GM10248 (cell line): Measurements from ENCODE around the gene ACTN2.
"Not testable (repeated sequence)": the region's sequence is repeated elsewhere in the genome, so short reads cannot be mapped to it uniquely, and the experiment has no call there.

ENCODE experiments used
- CTCF ChIA-PET: fragments of 300-600 bp; sonication (Branson Sonifier 250); formaldehyde crosslinking; extraction: SDS; loops from one replicate; lab custom pipeline; 2021; ENCODE audit warnings: antibody characterized with exemption; lab: Yijun Ruan, JAX
- POLR2A ChIA-PET: fragments of 350-650 bp; sonication (Branson Sonifier 250); formaldehyde crosslinking; extraction: SDS; loops from one replicate; lab custom pipeline; 2020; ENCODE audit warnings: antibody characterized with exemption; lab: Yijun Ruan, JAX
- DNase-seq: peaks from one replicate; pipeline ENCODE4 v3.0.0; 2012; ENCODE audit errors: extremely low spot score
- CTCF ChIP-seq: IDR thresholded peaks from 2 replicates; pipeline ENCODE4 v1.5.1; 2012; ENCODE audit warnings: mild to moderate bottlenecking, low read depth; ENCODE audit errors: extremely low read depth, missing control alignments, control extremely low read depth

The ACTN2 gene

GRCh38 chr1:236654957-236655356 lies 31.3 kb upstream of the ACTN2 start:
- DNase-seq: no peak
- POLR2A ChIA-PET: no interaction called here
- TF ChIP-seq CTCF: no peak
- CTCF ChIA-PET: no interaction called here

GRCh38 chr1:236657398-236657797 lies 28.9 kb upstream of the ACTN2 start:
- POLR2A ChIA-PET: no interaction called here
- no peak for TF ChIP-seq CTCF
- DNase-seq: no peak
- CTCF ChIA-PET: interaction anchor here (1.5 kb wide), 1 partner anchor 17 kb away, joined by 3 read pairs; no protein-coding TSS in a partner anchor

GRCh38 chr1:236659792-236660587 lies 26.3 kb upstream of the ACTN2 start:
- POLR2A ChIA-PET: no interaction called here
- TF ChIP-seq CTCF: no peak
- CTCF ChIA-PET: interaction anchor here (0.9 to 1.7 kb wide), 2 partner anchors 17 to 35 kb away, joined by 4 to 5 read pairs; no protein-coding TSS in a partner anchor
- DNase-seq: no peak

GRCh38 chr1:236663934-236664333 lies 22.4 kb upstream of the ACTN2 start:
- TF ChIP-seq CTCF: no peak
- ChIA-PET CTCF (interaction anchor here (1.4 kb wide), 1 partner anchor 12 kb away, joined by 3 read pairs; no protein-coding TSS in a partner anchor), POLR2A (no interaction called here)
- DNase-seq: no peak

GRCh38 chr1:236668909-236669308 lies 17.4 kb upstream of the ACTN2 start:
- POLR2A ChIA-PET, CTCF ChIA-PET, DNase-seq: not testable (repeated sequence)

- no peak for DNase-seq
- ChIA-PET POLR2A (no interaction called here), CTCF (interaction anchor here (0.8 kb wide), 1 partner anchor 8 kb away, joined by 3 read pairs; no protein-coding TSS in a partner anchor)
- TF ChIP-seq CTCF: no peak
These were observed 16.2 kb upstream of the ACTN2 start for GRCh38 chr1:236670060-236670459.

- no peak for TF ChIP-seq CTCF
- DNase-seq: no peak
- CTCF ChIA-PET: interaction anchor here (0.8 kb wide), 1 partner anchor 86 kb away, joined by 3 read pairs; no protein-coding TSS in a partner anchor
- POLR2A ChIA-PET: no interaction called here
These were observed 12.9 kb upstream of the ACTN2 start for GRCh38 chr1:236673289-236673919.
